Measurements from ENCODE around the gene FAM50A.

DNA sequence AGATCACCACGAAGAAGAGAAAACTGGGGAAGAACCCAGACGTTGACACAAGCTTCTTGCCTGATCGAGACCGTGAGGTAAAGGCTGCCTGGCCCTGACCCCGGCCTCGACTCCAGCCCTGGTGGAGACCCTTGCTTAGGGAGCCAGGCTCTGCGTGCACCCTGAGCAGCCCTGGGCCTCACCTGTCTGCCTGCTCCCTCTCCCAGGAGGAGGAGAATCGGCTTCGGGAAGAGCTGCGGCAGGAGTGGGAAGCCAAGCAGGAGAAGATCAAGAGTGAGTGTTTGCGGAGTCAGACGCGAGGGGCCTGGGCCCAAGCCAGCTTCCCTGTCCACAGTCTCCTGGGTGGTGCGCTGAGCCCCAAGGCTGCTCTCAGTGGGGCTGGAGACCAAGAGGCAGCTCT, 4.5 kb downstream of the FAM50A start:
- TF ChIP-seq, protein P1, sequence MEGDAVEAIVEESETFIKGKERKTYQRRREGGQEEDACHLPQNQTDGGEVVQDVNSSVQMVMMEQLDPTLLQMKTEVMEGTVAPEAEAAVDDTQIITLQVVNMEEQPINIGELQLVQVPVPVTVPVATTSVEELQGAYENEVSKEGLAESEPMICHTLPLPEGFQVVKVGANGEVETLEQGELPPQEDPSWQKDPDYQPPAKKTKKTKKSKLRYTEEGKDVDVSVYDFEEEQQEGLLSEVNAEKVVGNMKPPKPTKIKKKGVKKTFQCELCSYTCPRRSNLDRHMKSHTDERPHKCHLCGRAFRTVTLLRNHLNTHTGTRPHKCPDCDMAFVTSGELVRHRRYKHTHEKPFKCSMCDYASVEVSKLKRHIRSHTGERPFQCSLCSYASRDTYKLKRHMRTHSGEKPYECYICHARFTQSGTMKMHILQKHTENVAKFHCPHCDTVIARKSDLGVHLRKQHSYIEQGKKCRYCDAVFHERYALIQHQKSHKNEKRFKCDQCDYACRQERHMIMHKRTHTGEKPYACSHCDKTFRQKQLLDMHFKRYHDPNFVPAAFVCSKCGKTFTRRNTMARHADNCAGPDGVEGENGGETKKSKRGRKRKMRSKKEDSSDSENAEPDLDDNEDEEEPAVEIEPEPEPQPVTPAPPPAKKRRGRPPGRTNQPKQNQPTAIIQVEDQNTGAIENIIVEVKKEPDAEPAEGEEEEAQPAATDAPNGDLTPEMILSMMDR (conservative IDR thresholded peaks at IDR 0.05; ENCODE audit: low read depth, low read length) = no peak
- TF ChIP-seq POLR2A (IDR thresholded peaks at IDR 0.05; ENCODE audit: low read depth, low read length) = no peak
- no peak for TF ChIP-seq MAFK (IDR thresholded peaks at IDR 0.05; ENCODE audit: low read depth, low read length)
- TF ChIP-seq SMC3 (IDR thresholded peaks at IDR 0.05; ENCODE audit: low read depth, low read length) = no peak
- TF ChIP-seq MXI1 (IDR thresholded peaks at IDR 0.05; ENCODE audit: borderline replicate concordance, low read depth, low read length) = no peak
- TF ChIP-seq RFX5 (IDR thresholded peaks at IDR 0.05; ENCODE audit: low read depth, low read length) = no peak
- TF ChIP-seq MAZ (IDR thresholded peaks at IDR 0.05; ENCODE audit: borderline replicate concordance, low read depth, low read length) = no peak
- no peak for TF ChIP-seq CHD1 (IDR thresholded peaks at IDR 0.05; ENCODE audit: low read depth, low read length)
- TF ChIP-seq, protein P2, sequence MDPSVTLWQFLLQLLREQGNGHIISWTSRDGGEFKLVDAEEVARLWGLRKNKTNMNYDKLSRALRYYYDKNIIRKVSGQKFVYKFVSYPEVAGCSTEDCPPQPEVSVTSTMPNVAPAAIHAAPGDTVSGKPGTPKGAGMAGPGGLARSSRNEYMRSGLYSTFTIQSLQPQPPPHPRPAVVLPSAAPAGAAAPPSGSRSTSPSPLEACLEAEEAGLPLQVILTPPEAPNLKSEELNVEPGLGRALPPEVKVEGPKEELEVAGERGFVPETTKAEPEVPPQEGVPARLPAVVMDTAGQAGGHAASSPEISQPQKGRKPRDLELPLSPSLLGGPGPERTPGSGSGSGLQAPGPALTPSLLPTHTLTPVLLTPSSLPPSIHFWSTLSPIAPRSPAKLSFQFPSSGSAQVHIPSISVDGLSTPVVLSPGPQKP (IDR thresholded peaks at IDR 0.05; ENCODE audit: borderline replicate concordance, low read depth, low read length) = no peak
- TF ChIP-seq RAD21 (IDR thresholded peaks at IDR 0.05; ENCODE audit: low read length) = no peak
- TF ChIP-seq FOS (IDR thresholded peaks at IDR 0.05; ENCODE audit: low read depth, low read length) = no peak
- TF ChIP-seq, protein P3, sequence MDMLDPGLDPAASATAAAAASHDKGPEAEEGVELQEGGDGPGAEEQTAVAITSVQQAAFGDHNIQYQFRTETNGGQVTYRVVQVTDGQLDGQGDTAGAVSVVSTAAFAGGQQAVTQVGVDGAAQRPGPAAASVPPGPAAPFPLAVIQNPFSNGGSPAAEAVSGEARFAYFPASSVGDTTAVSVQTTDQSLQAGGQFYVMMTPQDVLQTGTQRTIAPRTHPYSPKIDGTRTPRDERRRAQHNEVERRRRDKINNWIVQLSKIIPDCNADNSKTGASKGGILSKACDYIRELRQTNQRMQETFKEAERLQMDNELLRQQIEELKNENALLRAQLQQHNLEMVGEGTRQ (IDR thresholded peaks at IDR 0.05; ENCODE audit: low read depth, low read length) = no peak
- no peak for TF ChIP-seq BHLHE40 (IDR thresholded peaks at IDR 0.05; ENCODE audit: low read depth, low read length)
